Measurements from ENCODE around the gene RCC1.
"Not testable (repeated sequence)": the region's sequence is repeated elsewhere in the genome, so short reads cannot be mapped to it uniquely, and the experiment has no call there.

Gene RCC1

DNA sequence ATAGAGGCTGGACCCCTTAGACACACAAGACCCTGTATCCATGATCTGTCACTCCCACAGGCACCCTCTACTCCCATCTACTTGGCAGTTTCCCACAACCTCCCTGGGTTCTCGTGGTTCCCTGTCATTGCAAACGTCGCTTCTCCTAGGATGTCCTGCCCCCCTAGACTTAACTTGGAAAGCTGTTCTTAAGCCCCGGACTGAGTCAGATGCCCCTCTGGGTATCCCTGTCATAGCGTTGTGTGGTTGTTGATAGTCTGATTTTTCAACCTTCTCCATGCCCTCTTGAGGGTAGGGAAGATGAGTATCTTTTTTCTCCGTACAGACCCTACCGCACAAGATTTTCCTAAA, 11.8 kb downstream of the RCC1 start:
- TF ChIP-seq ISL1 (CRISPR knock-in tag; IDR thresholded peaks at IDR 0.05) (no peak), ARNTL (CRISPR knock-in tag; IDR thresholded peaks at IDR 0.05; ENCODE audit: borderline replicate concordance, low read depth) (no peak), ESRRG (CRISPR knock-in tag; IDR thresholded peaks at IDR 0.05) (no peak), CSDC2 (CRISPR knock-in tag; IDR thresholded peaks at IDR 0.05) (no peak), ZC3H10 (CRISPR knock-in tag; IDR thresholded peaks at IDR 0.05) (no peak)
- TF ChIP-seq, protein P1, sequence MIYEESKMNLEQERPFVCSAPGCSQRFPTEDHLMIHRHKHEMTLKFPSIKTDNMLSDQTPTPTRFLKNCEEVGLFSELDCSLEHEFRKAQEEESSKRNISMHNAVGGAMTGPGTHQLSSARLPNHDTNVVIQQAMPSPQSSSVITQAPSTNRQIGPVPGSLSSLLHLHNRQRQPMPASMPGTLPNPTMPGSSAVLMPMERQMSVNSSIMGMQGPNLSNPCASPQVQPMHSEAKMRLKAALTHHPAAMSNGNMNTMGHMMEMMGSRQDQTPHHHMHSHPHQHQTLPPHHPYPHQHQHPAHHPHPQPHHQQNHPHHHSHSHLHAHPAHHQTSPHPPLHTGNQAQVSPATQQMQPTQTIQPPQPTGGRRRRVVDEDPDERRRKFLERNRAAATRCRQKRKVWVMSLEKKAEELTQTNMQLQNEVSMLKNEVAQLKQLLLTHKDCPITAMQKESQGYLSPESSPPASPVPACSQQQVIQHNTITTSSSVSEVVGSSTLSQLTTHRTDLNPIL (CRISPR knock-in tag; IDR thresholded peaks at IDR 0.05; ENCODE audit: low read depth): no peak
- ATAC-seq: peak; percentile 15

DNA sequence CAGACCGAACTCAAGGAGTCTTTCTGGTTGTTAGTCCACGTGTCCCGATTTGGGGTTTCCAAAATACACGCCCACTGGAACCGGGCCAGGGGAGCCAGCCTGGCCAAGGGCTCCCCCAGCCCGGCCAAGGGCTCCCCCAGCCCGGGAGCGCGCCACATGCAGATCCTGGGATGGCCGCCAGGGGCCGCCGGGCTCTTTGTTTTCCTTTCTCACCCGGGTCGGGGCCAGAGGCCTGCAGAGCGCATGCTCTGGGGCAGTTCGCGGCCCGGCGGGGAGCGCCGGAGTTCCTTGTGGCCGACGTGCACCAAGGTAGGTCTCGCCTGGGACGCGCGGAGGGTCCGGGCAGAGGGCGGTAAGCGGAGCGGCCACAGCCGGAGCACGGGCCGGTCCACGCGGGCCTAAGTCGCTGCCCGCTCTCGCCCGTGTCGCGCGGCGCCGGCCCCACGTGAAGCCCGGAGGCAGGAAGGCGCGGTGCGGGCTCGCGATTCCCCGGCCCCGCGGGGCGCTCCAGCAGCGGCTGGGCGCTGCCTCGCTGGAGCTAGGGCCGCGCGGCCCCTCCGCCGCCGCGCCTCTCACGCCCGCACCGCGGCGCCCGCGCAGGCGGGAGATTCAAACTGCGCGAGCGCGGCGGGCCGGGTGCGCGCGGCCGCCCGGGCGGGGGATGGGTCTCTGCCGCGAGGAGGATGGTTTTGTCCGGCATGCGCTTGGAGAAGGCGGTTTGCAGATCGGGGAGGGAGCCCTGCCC, 12.3 kb downstream of the RCC1 start:
- TF ChIP-seq TCF4 (CRISPR knock-in tag; IDR thresholded peaks at IDR 0.05; ENCODE audit: borderline replicate concordance): no peak
- TF ChIP-seq BACH2 (CRISPR knock-in tag; IDR thresholded peaks at IDR 0.05; ENCODE audit: borderline replicate concordance): no peak
- no peak for TF ChIP-seq TOX (CRISPR knock-in tag; IDR thresholded peaks at IDR 0.05; ENCODE audit: borderline replicate concordance)
- TF ChIP-seq, protein P2, sequence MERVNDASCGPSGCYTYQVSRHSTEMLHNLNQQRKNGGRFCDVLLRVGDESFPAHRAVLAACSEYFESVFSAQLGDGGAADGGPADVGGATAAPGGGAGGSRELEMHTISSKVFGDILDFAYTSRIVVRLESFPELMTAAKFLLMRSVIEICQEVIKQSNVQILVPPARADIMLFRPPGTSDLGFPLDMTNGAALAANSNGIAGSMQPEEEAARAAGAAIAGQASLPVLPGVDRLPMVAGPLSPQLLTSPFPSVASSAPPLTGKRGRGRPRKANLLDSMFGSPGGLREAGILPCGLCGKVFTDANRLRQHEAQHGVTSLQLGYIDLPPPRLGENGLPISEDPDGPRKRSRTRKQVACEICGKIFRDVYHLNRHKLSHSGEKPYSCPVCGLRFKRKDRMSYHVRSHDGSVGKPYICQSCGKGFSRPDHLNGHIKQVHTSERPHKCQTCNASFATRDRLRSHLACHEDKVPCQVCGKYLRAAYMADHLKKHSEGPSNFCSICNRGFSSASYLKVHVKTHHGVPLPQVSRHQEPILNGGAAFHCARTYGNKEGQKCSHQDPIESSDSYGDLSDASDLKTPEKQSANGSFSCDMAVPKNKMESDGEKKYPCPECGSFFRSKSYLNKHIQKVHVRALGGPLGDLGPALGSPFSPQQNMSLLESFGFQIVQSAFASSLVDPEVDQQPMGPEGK (CRISPR knock-in tag; IDR thresholded peaks at IDR 0.05; ENCODE audit: borderline replicate concordance): peak; percentile 98
- TF ChIP-seq ZNF8 (CRISPR knock-in tag; IDR thresholded peaks at IDR 0.05): no peak
- no peak for TF ChIP-seq ESRRG (CRISPR knock-in tag; IDR thresholded peaks at IDR 0.05)
- ATAC-seq: peak; percentile 67

DNA sequence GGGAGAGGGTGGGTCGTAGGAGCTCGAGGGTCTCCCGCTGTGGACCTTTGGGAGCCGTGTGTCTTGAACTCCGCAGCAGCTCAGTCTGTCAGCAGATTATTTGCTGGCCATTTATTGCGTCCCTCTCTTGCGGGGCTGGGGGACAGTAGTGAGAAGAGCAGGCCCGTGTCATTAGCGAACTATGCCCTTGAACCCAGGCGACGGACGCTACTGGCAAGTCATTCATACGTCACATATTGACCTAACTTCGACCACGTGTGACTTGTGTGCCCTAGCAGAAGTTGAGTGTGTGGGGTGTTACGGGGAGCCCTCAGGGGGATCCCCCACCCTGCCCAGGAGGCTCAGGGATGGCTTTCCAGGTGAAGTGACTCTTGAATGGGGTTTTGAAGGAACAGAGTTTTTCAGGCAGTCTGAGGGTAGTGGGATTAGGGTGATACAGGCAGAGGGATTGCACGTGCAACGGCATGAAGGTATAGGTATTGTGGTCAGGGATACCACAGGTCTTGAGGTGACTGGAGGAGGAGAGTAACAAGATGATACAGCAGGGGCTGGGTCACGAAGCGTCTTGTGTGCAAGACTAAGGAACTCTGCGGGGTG, 13.0 kb downstream of the RCC1 start:
- TF ChIP-seq, protein P3, sequence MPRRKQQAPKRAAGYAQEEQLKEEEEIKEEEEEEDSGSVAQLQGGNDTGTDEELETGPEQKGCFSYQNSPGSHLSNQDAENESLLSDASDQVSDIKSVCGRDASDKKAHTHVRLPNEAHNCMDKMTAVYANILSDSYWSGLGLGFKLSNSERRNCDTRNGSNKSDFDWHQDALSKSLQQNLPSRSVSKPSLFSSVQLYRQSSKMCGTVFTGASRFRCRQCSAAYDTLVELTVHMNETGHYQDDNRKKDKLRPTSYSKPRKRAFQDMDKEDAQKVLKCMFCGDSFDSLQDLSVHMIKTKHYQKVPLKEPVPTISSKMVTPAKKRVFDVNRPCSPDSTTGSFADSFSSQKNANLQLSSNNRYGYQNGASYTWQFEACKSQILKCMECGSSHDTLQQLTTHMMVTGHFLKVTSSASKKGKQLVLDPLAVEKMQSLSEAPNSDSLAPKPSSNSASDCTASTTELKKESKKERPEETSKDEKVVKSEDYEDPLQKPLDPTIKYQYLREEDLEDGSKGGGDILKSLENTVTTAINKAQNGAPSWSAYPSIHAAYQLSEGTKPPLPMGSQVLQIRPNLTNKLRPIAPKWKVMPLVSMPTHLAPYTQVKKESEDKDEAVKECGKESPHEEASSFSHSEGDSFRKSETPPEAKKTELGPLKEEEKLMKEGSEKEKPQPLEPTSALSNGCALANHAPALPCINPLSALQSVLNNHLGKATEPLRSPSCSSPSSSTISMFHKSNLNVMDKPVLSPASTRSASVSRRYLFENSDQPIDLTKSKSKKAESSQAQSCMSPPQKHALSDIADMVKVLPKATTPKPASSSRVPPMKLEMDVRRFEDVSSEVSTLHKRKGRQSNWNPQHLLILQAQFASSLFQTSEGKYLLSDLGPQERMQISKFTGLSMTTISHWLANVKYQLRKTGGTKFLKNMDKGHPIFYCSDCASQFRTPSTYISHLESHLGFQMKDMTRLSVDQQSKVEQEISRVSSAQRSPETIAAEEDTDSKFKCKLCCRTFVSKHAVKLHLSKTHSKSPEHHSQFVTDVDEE (CRISPR knock-in tag; IDR thresholded peaks at IDR 0.05): no peak
- ATAC-seq: no peak

DNA sequence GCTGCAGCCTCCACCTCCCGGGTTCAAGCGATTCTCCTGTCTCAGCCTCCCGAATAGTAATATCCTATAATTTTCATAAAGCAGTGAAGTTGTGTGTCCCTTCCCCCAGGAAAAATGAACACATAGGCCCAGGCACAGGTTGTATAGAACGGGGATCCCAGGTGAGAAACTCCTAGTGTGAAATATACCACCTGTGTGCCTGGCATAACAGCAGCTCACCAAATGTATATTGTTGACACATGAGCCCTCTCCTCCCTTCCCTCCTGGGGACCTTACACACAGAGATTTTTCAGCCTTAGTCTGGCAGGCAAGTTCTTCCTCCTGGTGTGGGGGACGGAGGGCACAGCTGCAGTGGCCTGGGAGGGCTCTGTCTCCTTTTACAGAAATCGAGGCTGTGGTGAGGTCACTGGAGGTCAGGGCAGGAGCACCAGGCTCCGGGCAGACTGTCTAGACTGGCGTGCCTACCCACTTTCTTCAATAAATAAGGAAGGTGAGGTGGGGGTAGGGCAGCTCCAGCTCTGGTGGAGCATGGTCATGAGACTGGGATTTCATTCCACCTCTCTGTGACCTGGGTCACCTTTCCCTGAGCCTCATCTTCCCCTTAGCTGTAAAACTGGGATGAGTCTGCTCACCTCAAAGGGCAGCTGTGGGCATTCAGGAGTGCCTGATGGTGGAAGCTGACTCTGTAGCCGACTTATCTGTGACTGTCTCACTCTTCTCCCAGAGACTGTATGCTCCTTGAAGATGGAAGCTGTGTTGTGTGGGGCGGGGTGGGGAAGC, 14.3 kb downstream of the RCC1 start:
- no peak for ATAC-seq
- TF ChIP-seq ISL1 (CRISPR knock-in tag; IDR thresholded peaks at IDR 0.05) (no peak), ZNF565 (CRISPR knock-in tag; conservative IDR thresholded peaks at IDR 0.05; ENCODE audit: low read depth) (no peak), ZFP3 (CRISPR knock-in tag; IDR thresholded peaks at IDR 0.05) (no peak), ZNF70 (CRISPR knock-in tag; IDR thresholded peaks at IDR 0.05) (no peak), TCF4 (CRISPR knock-in tag; IDR thresholded peaks at IDR 0.05; ENCODE audit: borderline replicate concordance) (no peak), PPARA (CRISPR knock-in tag; IDR thresholded peaks at IDR 0.05; ENCODE audit: borderline replicate concordance) (no peak), ESRRG (CRISPR knock-in tag; IDR thresholded peaks at IDR 0.05) (no peak), ARNTL (CRISPR knock-in tag; IDR thresholded peaks at IDR 0.05; ENCODE audit: borderline replicate concordance, low read depth) (no peak)
- TF ChIP-seq, protein P4, sequence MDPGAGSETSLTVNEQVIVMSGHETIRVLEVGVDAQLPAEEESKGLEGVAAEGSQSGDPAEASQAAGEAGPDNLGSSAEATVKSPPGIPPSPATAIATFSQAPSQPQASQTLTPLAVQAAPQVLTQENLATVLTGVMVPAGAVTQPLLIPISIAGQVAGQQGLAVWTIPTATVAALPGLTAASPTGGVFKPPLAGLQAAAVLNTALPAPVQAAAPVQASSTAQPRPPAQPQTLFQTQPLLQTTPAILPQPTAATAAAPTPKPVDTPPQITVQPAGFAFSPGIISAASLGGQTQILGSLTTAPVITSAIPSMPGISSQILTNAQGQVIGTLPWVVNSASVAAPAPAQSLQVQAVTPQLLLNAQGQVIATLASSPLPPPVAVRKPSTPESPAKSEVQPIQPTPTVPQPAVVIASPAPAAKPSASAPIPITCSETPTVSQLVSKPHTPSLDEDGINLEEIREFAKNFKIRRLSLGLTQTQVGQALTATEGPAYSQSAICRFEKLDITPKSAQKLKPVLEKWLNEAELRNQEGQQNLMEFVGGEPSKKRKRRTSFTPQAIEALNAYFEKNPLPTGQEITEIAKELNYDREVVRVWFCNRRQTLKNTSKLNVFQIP (CRISPR knock-in tag; IDR thresholded peaks at IDR 0.05; ENCODE audit: borderline replicate concordance, low read depth): no peak

DNA sequence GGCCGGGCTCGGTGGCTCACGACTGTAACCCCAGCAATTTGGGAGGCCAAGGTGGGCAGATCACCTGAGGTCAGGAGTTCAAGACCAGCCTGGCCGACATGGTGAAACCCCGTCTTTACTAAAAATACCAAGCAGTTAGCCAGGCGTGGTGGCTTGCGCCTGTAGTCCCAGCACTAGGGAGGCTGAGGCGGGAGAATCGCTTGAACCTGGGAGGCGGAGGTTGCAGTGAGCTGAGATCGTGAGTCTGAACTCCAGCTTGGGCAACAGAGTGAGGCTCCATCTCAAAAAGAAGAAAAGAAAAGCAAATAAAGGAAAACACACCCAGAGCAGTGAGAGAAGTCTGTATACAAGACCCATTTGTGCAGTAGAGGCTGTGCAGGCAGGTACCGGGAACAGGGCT, 15.0 kb downstream of the RCC1 start:
- not testable (repeated sequence) for ATAC-seq
